Right lobe of liver (tissue), 6 donors: ENCODE data around the gene TOR1B. TPM values are rescaled to one million over a fixed set of nuclear protein-coding genes. Genes with fewer than 3 reads are reported as not detected.

ENCODE experiments used
- ATAC-seq, 4 donors: fragments of 200-7000 bp; cut with Tn5 transposase; one replicate each; pipeline ENCODE4 v1.9.1; 2020; ENCODE audit warnings: mild to moderate bottlenecking in 4 of 4, moderate library complexity in 4 of 4
- DNase-seq, 3 donors: peaks; one replicate each; pipeline ENCODE4 v3.0.0-alpha.2; 2020
- H3K27ac ChIP-seq, 3 donors: fragments of 200-600 bp; one replicate each; pipeline ENCODE4 v1.8.0; 2022
- H3K27me3 ChIP-seq, 2 donors: fragments of 200-600 bp; one replicate each; pipeline ENCODE4 v1.8.0; 2022
- H3K36me3 ChIP-seq, 4 donors: fragments of 200-600 bp; sonication (generic) in 1 of 4; one replicate each; pipeline versions ENCODE4 v1.5.1 to v1.8.0; 2017 to 2022; ENCODE audit warnings: control low read depth in 1 of 4
- H3K4me1 ChIP-seq, 4 donors: fragments of 200-600 bp; sonication (generic) in 1 of 4; one replicate each; pipeline versions ENCODE4 v1.5.1 to v1.8.0; 2017 to 2022; ENCODE audit warnings: control low read depth in 1 of 4
- H3K4me3 ChIP-seq, 3 donors: fragments of 200-600 bp; one replicate each; pipeline ENCODE4 v1.8.0; 2022
- H3K9me3 ChIP-seq, 4 donors: fragments of 200-600 bp; sonication (generic) in 1 of 4; one replicate each; pipeline versions ENCODE4 v1.5.1 to v1.8.0; 2017 to 2022; ENCODE audit warnings: control low read depth in 1 of 4
- CTCF ChIP-seq, 4 donors: fragments of 200-600 bp in 3 of 4; fragments of 450-650 bp in 1 of 4; IDR thresholded peaks; one replicate each; pipeline versions ENCODE4 v1.5.1 to v1.8.0; 2016 to 2022; ENCODE audit warnings: antibody characterized with exemption in 4 of 4, mild to moderate bottlenecking in 2 of 4
- POLR2A ChIP-seq: fragments of 450-650 bp; IDR thresholded peaks from one replicate; pipeline ENCODE4 v1.6.1; 2017; ENCODE audit warnings: antibody characterized with exemption, mild to moderate bottlenecking
- WGBS: methylation state at CpG from one replicate; pipeline ENCODE4 v1.1.6; 2018; ENCODE audit warnings: low coverage, low lambda C conversion rate; ENCODE audit not compliant: insufficient coverage; ENCODE audit errors: missing lambda C conversion rate; 5-methylcytosine and 5-hydroxymethylcytosine counted together
- intact Hi-C, 2 donors: fragments of 100-400 bp; cut with DNase I; formaldehyde crosslinking; loops; one replicate each; pipeline versions ENCODE4 v1.11.2 to v1.14.1; 2022
- total RNA-seq, 6 experiments: library from RNA; depleted of rRNA in 2 of 6; stranded (reverse); fragments of >200 nt in 2 of 6; fragmentation: NEBNext Ultra II Directional in 3 of 6; extraction: Animal tissue kit (Norgen Biotek cat#: 25700) in 3 of 6; gene quantifications; one replicate each; pipeline versions ENCODE4 v1.1.0 to v1.2.4, GENCODE V29; 2016 to 2023
- donor health status: DM: no; HTN: yes; CAD: no.
- donor health status: DM: no; HTN: no; CAD: no.
- donor health status: DM: no; HTN: no; CAD: no.
- donor health status: DM: no; HTN: yes; CAD: no.
- donor health status: DM: no; HTN: yes; CAD: no.

The TOR1B gene
- total RNA-seq, 6 experiments from 2014 or later = 16.1 to 30.7 (median 18.9) TPM

GRCh38 chr9:129839324-129840023 lies 36.5 kb downstream of the TOR1B start:
- WGBS = 88% methylated on average over 4 of the region's 10 CpGs

GRCh38 chr9:129840034-129840433 lies 37.0 kb downstream of the TOR1B start:
- Histone ChIP-seq H3K36me3 (no peaks in the 10 kb centered on the region), H3K27ac (no peak overlapping the region), H3K4me3 (no peak overlapping the region), H3K4me1 (peaks cover 0 to 10% (median 0%) of the 10 kb centered on the region in 4 donors), H3K9me3 (no peaks in the 10 kb centered on the region), H3K27me3 (no peaks in the 10 kb centered on the region)
- ATAC-seq = no peak
- WGBS = 80% methylated on average over 7 of the region's 8 CpGs
- TF ChIP-seq CTCF (IDR thresholded peaks at IDR 0.05) (no peak), POLR2A (no peak)
- intact Hi-C loops = no loop called here
- DNase-seq = no peak

More at GRCh38 chr9:129839324-129840023, 36.5 kb downstream of the TOR1B start:
- DNase-seq (no peak), ATAC-seq (no peak)
- Histone ChIP-seq H3K4me1 (peaks cover 0 to 10% (median 0%) of the 10 kb centered on the region in 4 donors), H3K9me3 (no peaks in the 10 kb centered on the region), H3K36me3 (no peaks in the 10 kb centered on the region), H3K4me3 (no peak overlapping the region), H3K27me3 (no peaks in the 10 kb centered on the region), H3K27ac (no peak overlapping the region)
- intact Hi-C loops = no loop called here
- no peak for TF ChIP-seq CTCF (IDR thresholded peaks at IDR 0.05)
- no peak for TF ChIP-seq POLR2A

- peaks cover 0 to 7% (median 0%) of the 10 kb centered on the region in 4 donors for H3K4me1 ChIP-seq
- ATAC-seq = no peak
Observed at GRCh38 chr9:129841071-129841470, 38.1 kb downstream of the TOR1B start.

GRCh38 chr9:129845373-129845772 lies 42.4 kb downstream of the TOR1B start:
- ATAC-seq = no peak
- intact Hi-C loops = no loop called here
- 65% methylated on average over 2 of the region's 2 CpGs for WGBS

More at GRCh38 chr9:129841071-129841470, 38.1 kb downstream of the TOR1B start:
- no peak overlapping the region for H3K27ac ChIP-seq
- TF ChIP-seq POLR2A (no peak), CTCF (IDR thresholded peaks at IDR 0.05) (no peak)
- H3K9me3 ChIP-seq = no peaks in the 10 kb centered on the region
- no peak for DNase-seq
- whole genome bisulfite sequencing = 85% methylated on average over 4 of the region's 4 CpGs
- H3K36me3 ChIP-seq = no peaks in the 10 kb centered on the region
- H3K27me3 ChIP-seq = no peaks in the 10 kb centered on the region
- H3K4me3 ChIP-seq = no peak overlapping the region
- intact Hi-C loops = no loop called here

More at GRCh38 chr9:129845373-129845772, 42.4 kb downstream of the TOR1B start:
- H3K4me3 ChIP-seq = no peak overlapping the region
- no peaks in the 10 kb centered on the region for H3K36me3 ChIP-seq
- no peaks in the 10 kb centered on the region for H3K9me3 ChIP-seq
- TF ChIP-seq CTCF (IDR thresholded peaks at IDR 0.05) = no peak
- no peak for TF ChIP-seq POLR2A
- H3K27ac ChIP-seq = no peak overlapping the region
- H3K4me1 ChIP-seq = no peaks in the 10 kb centered on the region
- no peak for DNase-seq
- no peaks in the 10 kb centered on the region for H3K27me3 ChIP-seq
